HEK293T (cell line): Measurements from ENCODE around the gene ANGPT4.

Source experiments
- CTCF ChIA-PET: fragments of 350-600 bp; formaldehyde crosslinking; extraction: SDS; loops from one replicate; lab custom pipeline; 2021; ENCODE audit warnings: antibody characterized with exemption, inconsistent platforms; lab: Yijun Ruan, JAX
- POLR2A ChIA-PET: fragments of 350-600 bp; formaldehyde crosslinking; extraction: SDS; loops from one replicate; lab custom pipeline; 2020; ENCODE audit warnings: antibody characterized with exemption, inconsistent platforms; lab: Yijun Ruan, JAX
- DNase-seq: peaks from one replicate; pipeline ENCODE4 v3.0.0; 2012; ENCODE audit warnings: mixed read lengths; ENCODE audit errors: extremely low spot score
- ARNT ChIP-seq: fragments of 450-650 bp; IDR thresholded peaks from 2 replicates; pipeline ENCODE4 v1.6.1; 2017; ENCODE audit warnings: mild to moderate bottlenecking
- BHLHE40 ChIP-seq: fragments of 450-650 bp; IDR thresholded peaks from 2 replicates; pipeline ENCODE4 v1.6.1; 2016; ENCODE audit warnings: mild to moderate bottlenecking, moderate library complexity, borderline replicate concordance
- CTBP1 ChIP-seq: fragments of 450-650 bp; IDR thresholded peaks from 2 replicates; pipeline ENCODE4 v1.6.1; 2016; ENCODE audit warnings: borderline replicate concordance
- ELF4 ChIP-seq: fragments of 450-650 bp; IDR thresholded peaks from 2 replicates; pipeline ENCODE4 v1.6.1; 2017; ENCODE audit warnings: antibody characterized with exemption
- FOXA1 ChIP-seq: fragments of 450-650 bp; IDR thresholded peaks from 2 replicates; pipeline ENCODE4 v1.6.1; 2016; ENCODE audit warnings: mild to moderate bottlenecking
- FOXK2 ChIP-seq: fragments of 450-650 bp; IDR thresholded peaks from 2 replicates; pipeline ENCODE4 v1.6.1; 2016; ENCODE audit warnings: mild to moderate bottlenecking
- FOXM1 ChIP-seq: fragments of 450-650 bp; IDR thresholded peaks from 2 replicates; pipeline ENCODE4 v1.6.1; 2017; ENCODE audit warnings: mild to moderate bottlenecking, borderline replicate concordance
- HDGF ChIP-seq: fragments of 450-650 bp; IDR thresholded peaks from 2 replicates; pipeline ENCODE4 v1.6.1; 2017; ENCODE audit warnings: antibody characterized with exemption, borderline replicate concordance
- L3MBTL2 ChIP-seq: fragments of 450-650 bp; conservative IDR thresholded peaks from 2 replicates; pipeline ENCODE4 v1.6.1; 2016; ENCODE audit warnings: mild to moderate bottlenecking
- LEF1 ChIP-seq: fragments of 450-650 bp; IDR thresholded peaks from 2 replicates; pipeline ENCODE4 v1.6.1; 2017; ENCODE audit warnings: mild to moderate bottlenecking, borderline replicate concordance
- NFRKB ChIP-seq: fragments of 450-650 bp; IDR thresholded peaks from 2 replicates; pipeline ENCODE4 v1.6.1; 2016; ENCODE audit warnings: mild to moderate bottlenecking, moderate library complexity
- SP1 ChIP-seq: fragments of 450-650 bp; IDR thresholded peaks from 2 replicates; pipeline ENCODE4 v1.6.1; 2017
- SUZ12 ChIP-seq: fragments of 450-650 bp; IDR thresholded peaks from 2 replicates; pipeline ENCODE4 v1.6.1; 2016; ENCODE audit warnings: mild to moderate bottlenecking
- TARDBP ChIP-seq: fragments of 450-650 bp; IDR thresholded peaks from 2 replicates; pipeline ENCODE4 v1.6.1; 2016
- ZNF384 ChIP-seq: fragments of 450-650 bp; IDR thresholded peaks from 2 replicates; pipeline ENCODE4 v1.6.1; 2016
- TF ChIP-seq, protein P1 (sequence below): fragments of 450-650 bp; IDR thresholded peaks from 2 replicates; pipeline ENCODE4 v1.6.1; 2016

Gene ANGPT4

GRCh38 chr20:952196-952795 lies 36.2 kb upstream of the ANGPT4 start:
- DNase-seq = no peak
- CTCF ChIA-PET = interaction anchor here (0.6 kb wide), 1 partner anchor 191 kb away, joined by 3 read pairs; no protein-coding TSS in a partner anchor
- TF ChIP-seq CTBP1 (no peak), NFRKB (no peak), ARNT (no peak), SUZ12 (no peak), FOXK2 (no peak), BHLHE40 (no peak), L3MBTL2 (no peak), SP1 (no peak), ELF4 (no peak), TARDBP (no peak), HDGF (no peak), ZNF384 (no peak)
- POLR2A ChIA-PET = no interaction called here

- ChIA-PET CTCF (no interaction called here), POLR2A (no interaction called here)
- no peak for DNase-seq
- TF ChIP-seq FOXK2 = no peak
- TF ChIP-seq NFRKB = no peak
Observed at GRCh38 chr20:951384-952169, 35.4 kb upstream of the ANGPT4 start.

- ChIA-PET POLR2A (no interaction called here), CTCF (no interaction called here)
- no peak for TF ChIP-seq LEF1
- TF ChIP-seq ZNF384 = no peak
- no peak for TF ChIP-seq FOXA1
- TF ChIP-seq FOXM1 = no peak
- TF ChIP-seq FOXK2 = no peak
- TF ChIP-seq, protein P1, sequence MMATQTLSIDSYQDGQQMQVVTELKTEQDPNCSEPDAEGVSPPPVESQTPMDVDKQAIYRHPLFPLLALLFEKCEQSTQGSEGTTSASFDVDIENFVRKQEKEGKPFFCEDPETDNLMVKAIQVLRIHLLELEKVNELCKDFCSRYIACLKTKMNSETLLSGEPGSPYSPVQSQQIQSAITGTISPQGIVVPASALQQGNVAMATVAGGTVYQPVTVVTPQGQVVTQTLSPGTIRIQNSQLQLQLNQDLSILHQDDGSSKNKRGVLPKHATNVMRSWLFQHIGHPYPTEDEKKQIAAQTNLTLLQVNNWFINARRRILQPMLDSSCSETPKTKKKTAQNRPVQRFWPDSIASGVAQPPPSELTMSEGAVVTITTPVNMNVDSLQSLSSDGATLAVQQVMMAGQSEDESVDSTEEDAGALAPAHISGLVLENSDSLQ = no peak
- no peak for TF ChIP-seq TARDBP
- DNase-seq = no peak
Observed at GRCh38 chr20:949717-950116, 33.6 kb upstream of the ANGPT4 start.

DNA sequence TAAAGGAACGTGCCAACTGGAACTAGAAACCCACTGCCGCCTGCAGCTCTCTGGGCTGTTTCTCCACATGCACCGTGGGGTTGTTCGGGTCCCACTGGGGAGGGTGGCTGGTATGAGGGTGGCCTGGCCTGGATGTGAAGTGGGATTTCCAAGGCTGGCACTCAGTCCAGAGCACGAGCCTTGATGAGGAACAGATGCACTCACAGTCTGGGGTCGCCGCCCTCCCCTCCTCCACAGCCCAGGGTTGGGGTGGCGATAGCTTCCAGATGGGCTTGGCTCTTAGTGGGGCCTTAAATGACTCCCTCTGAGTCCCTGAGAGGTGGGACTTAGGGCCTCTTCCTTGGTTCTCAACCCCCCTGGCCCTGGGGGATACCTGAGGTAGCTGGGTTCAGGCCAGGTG lies 30.7 kb upstream of the ANGPT4 start:
- POLR2A ChIA-PET = no interaction called here
- no peak for TF ChIP-seq TARDBP
- TF ChIP-seq FOXA1 = no peak
- TF ChIP-seq HDGF = no peak
- no peak for TF ChIP-seq FOXM1
- TF ChIP-seq ELF4 = no peak
- TF ChIP-seq SP1 = no peak
- TF ChIP-seq CTBP1 = no peak
- no peak for TF ChIP-seq NFRKB
- no peak for TF ChIP-seq BHLHE40
- no peak for TF ChIP-seq ARNT
- TF ChIP-seq L3MBTL2 = no peak
- TF ChIP-seq, protein P1 = no peak
- no peak for TF ChIP-seq LEF1

GRCh38 chr20:945841-946240 lies 29.7 kb upstream of the ANGPT4 start:
- CTCF ChIA-PET = no interaction called here
- DNase-seq = no peak
- TF ChIP-seq ARNT = no peak
- TF ChIP-seq CTBP1 = no peak
- no peak for TF ChIP-seq HDGF
- no peak for TF ChIP-seq BHLHE40
- no peak for TF ChIP-seq LEF1
- no peak for TF ChIP-seq L3MBTL2
- TF ChIP-seq FOXA1 = no peak
- TF ChIP-seq SP1 = no peak
- TF ChIP-seq ELF4 = no peak
- TF ChIP-seq SUZ12 = no peak
- TF ChIP-seq, protein P1 = no peak
- no peak for TF ChIP-seq TARDBP
- no peak for TF ChIP-seq FOXM1
- TF ChIP-seq FOXK2 = no peak
- no peak for TF ChIP-seq NFRKB
- no peak for TF ChIP-seq ZNF384
- POLR2A ChIA-PET = no interaction called here

More for the DNA sequence above, 30.7 kb upstream of the ANGPT4 start:
- no peak for DNase-seq
- CTCF ChIA-PET = no interaction called here

- no peak for DNase-seq
- ChIA-PET POLR2A (no interaction called here), CTCF (no interaction called here)
- TF ChIP-seq CTBP1 (no peak), FOXA1 (no peak), L3MBTL2 (no peak), ZNF384 (no peak)
Observed at GRCh38 chr20:944774-945410, 28.8 kb upstream of the ANGPT4 start.
